GM19468 (cell line): ENCODE measurements around the gene ACSF3.
"Not testable (repeated sequence)": the region's sequence is repeated elsewhere in the genome, so short reads cannot be mapped to it uniquely, and the experiment has no call there.

ENCODE experiments used
- ATAC-seq: cut with Tn5 transposase; IDR thresholded peaks from one replicate; pipeline ENCODE4 v1.9.1; 2021; ENCODE audit warnings: mild to moderate bottlenecking, moderate library complexity, moderate number of reproducible peaks; ENCODE audit not compliant: unreplicated experiment; ENCODE audit errors: extremely low read depth

ACSF3 gene

GRCh38 chr16:89155851-89156739 is 62.4 kb downstream of the ACSF3 start:
- no peak for ATAC-seq

DNA sequence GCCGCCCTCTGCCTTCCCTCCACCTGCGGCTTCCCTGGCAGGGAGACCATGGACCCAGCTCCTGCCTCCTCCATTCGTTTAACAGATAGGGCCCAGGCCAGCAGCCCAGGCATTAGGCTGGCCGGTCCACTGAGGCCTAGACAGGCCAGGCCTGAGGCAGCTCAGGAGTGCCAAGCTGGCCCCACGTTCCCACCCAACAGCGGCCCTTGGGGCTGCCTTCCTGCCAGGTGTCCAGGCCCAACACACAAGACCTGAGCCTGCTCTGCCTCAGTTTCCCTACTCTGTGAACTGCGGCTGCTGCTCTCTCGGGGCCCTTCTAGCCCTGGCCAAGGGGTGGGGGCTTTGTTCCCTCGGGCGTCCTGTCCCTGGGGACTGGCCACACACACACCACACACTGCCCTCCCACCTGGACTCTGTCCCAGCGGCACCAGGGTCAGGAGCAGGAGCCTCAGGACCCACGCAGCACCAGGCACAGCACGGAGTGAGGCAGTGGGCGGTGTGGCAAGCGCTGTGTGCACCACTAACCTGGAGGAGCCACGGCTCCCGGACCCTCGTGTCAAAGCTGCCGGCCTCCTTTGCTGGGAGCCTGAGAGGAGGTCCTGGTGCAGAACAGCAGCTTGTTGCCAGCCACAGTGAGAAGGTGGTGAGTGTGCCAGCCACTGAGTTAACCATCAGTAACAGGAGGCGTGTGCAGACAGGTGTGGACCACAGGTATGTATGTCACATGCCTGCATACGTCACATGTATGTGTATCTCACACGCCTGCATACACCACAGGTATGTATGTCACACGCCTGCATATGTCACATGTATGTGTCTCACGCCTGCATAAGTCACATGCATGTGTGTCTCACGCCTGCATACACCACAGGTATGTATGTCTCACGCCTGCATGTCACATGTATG is 63.3 kb downstream of the ACSF3 start:
- no peak for ATAC-seq

GRCh38 chr16:89157778-89158177 is 64.1 kb downstream of the ACSF3 start:
- no peak for ATAC-seq

DNA sequence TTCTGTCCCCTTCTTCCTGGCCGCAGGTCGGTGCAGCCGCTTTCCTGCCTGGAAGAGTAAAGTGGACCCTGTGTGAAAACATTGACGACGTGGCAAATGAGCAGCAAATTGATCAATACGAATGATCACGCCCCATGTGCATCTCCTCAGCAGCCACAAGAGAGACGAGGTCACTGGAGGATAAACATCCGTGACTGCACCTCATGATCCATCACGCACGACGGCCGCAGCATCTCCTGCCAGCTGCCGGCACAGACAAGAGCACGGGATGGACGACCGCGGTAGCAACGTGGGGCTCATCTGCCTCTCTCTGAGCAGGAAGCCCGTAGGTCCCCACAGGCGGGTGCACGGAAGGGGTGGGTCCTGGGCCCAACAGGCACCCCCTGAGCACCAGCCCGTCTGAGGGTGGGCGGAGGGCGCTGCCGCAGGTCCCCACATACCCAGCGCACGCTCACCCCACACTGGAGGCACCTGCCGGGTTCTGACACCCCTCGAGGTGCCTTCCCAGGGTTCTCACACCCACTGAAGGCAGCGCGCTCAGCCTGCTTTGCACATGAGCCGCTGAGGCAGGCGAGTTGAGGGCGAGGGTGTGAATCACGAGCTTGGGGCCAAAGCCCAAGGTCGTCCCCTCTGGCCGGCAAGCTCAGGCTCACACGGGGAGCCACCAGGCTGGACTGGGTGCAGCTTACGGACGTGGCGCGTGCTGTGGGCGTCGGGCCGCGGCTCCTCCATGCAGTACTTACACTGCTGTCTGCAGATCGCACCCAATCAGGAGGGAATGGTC is 65.6 kb downstream of the ACSF3 start:
- no peak for ATAC-seq

- ATAC-seq: no peak
These were observed 66.2 kb downstream of the ACSF3 start for GRCh38 chr16:89159850-89160354.

- ATAC-seq: no peak
These were observed 67.5 kb downstream of the ACSF3 start for GRCh38 chr16:89160977-89161701.

GRCh38 chr16:89161763-89162713 is 68.4 kb downstream of the ACSF3 start:
- ATAC-seq: no peak

- ATAC-seq: no peak
These were observed 69.6 kb downstream of the ACSF3 start for GRCh38 chr16:89163297-89163696.

DNA sequence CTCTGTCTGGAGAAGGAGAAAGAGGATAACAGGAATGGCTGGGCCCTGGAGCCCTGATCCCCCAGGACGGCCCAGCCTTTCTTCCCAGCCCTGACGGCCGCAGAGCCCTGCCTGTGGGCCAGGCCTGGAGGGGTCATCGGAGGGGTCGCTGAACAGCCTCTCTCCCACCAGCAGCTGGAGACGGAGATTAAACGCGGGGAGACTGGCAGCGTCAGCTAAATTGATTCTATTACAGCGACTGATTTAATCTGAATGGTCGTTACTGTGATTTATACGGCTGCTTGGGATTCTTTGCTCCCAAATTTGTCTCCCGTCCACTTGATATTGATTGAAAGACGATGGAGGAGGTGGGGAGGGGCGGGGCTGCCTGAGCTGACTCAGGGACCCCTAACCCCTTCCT is 70.8 kb downstream of the ACSF3 start:
- no peak for ATAC-seq

GRCh38 chr16:89164847-89165680 is 71.4 kb downstream of the ACSF3 start:
- no peak for ATAC-seq

DNA sequence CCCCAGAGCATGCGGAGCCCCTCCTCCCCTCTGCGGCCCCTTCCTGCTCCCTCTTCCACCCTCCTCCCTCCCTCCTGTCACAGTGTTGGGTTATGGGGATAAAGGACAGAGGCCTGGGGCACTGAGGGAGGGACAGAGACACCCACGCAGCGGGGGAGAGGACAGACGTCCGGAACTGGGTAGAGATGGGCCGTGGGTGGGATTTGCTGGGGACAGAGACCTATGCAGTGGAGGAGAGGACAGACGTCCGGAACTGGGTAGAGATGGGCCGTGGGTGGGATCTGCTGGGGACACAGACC is 72.0 kb downstream of the ACSF3 start:
- not testable (repeated sequence) for ATAC-seq

- no peak for ATAC-seq
These were observed 73.2 kb downstream of the ACSF3 start for GRCh38 chr16:89166696-89167424.

DNA sequence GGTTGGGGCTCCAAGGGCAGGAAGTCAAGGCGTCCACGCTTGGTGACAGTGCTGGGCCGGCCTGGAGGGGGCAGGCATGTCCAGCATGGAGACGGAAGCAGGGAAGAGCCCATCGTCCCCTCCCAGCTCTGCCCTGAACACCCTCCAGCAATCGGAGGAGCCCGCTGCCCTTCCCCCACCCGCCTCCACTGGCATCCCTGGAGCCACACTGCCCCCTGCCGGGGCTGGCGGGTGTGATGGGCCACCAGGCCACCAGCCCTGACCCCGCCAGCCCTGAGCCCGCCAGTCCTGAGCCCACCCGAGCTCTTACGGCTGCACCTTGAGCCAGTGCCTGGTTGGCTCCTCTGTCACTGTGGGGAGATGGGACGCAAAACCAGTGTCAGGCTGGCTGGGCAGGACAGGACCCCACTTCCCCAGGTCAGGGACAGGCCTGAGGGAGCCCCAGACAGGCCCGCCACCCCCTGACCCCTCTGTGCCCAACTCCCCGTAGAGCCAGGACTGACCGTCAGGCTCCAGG is 73.8 kb downstream of the ACSF3 start:
- ATAC-seq: no peak

DNA sequence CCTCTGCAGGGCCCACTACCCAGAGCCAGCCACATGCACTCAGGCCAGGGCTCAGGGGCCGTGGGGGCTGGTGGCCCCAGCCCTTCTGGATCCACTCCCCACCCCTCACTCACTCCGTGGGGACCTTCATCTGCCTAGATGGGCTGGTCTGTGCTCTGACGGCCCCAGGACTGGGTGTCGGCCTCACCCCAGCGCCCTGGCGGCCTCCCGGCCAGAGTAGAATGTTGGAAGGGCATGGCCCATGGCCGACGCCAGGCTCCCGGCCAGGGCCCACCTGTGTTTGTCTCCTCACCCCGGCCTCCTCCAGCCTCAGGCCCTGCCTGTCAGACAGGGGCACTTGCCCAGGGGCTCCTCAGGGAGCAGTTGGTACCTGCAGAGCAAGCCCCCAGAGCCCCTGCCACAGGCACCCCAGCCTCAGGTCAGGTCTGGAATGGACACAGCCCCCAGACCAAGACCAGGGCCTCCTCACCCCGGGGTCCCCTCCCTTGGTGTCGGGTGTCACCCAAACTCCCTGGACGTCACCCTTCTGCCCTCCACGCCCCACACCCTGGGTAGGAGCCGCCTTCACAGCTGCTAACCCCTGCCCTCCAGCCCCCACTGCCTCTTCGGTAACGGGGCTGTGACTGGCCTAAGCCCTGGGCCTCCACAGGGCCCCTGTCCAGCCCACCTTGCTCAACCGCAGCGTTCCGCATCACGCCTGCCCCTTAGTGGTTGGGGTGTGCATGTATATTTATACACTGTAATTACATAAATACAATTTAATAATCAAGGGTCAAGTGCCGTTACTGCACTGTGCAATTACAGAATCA is 74.9 kb downstream of the ACSF3 start:
- ATAC-seq: no peak

GRCh38 chr16:89169778-89170177 is 76.1 kb downstream of the ACSF3 start:
- ATAC-seq: no peak
